Amniotic epithelial cell (primary cell): Measurements from ENCODE around the gene FAM3A.
"Not testable (repeated sequence)": the region's sequence is repeated elsewhere in the genome, so short reads cannot be mapped to it uniquely, and the experiment has no call there.

Experiments
- DNase-seq: peaks from one replicate; pipeline ENCODE4 v3.0.0-alpha.2; 2010; ENCODE audit warnings: low read depth

The FAM3A gene, protein sequence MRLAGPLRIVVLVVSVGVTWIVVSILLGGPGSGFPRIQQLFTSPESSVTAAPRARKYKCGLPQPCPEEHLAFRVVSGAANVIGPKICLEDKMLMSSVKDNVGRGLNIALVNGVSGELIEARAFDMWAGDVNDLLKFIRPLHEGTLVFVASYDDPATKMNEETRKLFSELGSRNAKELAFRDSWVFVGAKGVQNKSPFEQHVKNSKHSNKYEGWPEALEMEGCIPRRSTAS

DNA sequence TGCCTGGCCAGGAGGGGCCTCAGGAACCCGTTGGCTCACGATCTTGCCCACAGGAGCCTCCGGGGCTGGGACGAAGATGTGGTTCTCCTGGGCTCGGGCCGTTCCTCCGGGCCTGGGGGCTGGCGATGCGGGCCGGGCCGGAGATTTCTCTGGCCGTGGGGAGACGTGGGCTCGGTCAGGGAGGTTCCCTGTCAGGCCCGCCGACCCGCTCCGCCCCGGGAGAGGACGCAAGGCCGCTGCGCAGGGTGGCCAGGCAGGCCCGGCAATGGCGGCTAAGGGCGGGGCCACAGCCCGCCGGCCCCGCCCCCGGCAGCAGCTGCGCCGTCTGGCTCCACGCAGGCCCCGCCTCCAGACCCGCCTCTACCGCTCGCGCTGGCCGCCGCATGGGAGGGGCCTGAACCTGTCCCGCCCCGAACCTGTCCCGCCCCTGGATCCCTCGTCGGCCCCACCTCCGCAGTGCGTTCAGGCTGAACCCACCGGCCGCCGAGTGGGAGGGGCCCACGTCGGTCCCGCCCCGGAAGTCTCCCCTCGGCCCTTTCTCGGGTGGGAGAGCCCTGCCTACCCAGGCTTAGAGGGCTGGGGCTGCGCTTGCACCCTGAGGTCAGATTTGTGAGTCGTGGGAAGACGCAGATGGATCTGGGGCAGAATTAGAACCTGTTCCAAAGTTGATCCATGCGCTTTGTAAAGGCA, at the start of gene FAM3A:
Gene FAM3A, minus strand, starts transcription at position 267 of the 690 bp plus-strand sequence. CDS start 460 bp downstream, outside the sequence.
- no peak for DNase-seq

DNA sequence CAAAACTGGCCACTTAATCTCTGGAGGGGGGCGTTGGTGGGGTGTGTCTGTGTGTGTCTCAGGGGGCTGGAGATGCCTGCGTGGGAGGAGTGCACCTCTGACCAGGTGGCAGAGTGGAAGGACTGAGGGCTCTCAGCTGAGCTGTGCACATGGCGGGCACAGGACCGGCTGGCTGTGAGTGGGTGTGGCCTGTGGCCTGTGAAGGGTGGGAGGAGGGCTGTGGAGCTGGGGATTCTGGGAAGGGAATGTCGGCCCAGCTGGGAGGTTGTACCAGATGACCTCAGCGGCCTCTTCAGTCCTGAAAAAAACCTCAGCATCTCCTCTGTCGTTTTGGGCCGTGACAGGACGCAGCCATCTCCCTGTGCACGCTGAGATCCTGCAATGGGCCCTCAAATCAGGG, 46.3 kb upstream of the FAM3A start:
- not testable (repeated sequence) for DNase-seq

DNA sequence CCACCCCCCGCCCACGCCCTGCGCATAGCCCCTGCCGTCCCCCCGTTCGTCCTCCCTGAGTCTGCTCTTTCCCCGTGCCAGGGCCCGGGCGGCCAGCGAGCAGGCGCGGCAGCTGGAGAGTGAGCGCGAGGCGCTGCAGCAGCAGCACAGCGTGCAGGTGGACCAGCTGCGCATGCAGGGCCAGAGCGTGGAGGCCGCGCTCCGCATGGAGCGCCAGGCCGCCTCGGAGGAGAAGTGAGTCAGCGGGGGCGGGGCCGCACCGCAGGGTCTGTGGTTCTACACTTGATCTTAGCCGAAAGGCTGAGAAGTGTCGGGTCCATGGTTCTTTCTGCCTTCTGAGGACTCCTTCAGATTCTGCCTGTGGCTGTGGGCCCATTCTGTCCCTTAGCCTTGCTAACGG, 44.3 kb upstream of the FAM3A start:
- DNase-seq, result not testable (repeated sequence)

DNA sequence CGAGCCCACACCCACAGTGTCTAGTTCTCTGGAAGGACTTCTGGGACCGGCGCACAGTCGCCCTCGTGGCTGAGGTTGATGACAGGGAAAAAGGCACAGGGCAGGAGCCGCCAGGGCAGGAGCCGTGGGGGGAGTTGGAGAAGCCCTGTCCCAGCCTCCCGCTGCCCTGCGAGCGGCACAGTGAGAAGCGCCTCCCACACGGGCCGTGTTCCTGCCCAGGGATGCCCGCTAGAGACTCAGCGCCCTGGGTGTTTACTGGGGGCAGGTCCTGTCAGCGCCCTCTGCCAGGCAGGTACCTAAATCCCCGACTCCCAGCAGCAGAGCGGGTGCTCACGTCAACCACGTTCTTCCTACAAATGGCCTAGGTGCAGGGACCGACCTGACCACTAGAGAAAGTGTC, 42.9 kb upstream of the FAM3A start:
- DNase-seq, result not testable (repeated sequence)

DNA sequence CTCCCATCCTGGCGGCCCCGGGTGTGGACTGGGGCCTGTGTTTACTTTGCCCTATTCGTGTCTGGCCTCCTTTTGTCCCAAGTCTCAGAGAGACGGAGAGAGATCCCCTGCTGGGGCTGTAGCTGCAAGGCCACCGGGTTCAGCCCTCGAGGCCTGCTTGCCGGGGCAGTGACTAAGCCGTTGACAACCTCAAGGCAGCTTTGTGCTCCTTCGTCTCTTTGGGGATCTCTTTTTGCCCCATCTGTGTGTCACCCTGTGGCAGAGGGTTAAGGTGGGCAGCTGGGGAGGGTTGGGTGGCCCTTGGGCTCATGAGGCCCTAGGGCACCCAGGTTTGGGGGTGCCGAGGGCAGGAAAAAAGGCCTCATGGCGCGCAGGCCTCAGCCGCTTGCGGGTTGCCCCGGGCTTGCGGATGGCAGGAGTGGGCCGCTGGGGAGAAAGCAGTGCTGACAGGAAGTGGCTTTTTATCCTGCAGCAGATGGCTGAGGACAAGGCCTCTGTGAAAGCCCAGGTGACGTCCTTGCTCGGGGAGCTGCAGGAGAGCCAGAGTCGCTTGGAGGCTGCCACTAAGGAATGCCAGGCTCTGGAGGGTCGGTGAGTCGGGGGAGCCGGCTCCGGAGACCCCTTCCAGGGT, 42.1 kb upstream of the FAM3A start:
- not testable (repeated sequence) for DNase-seq

DNA sequence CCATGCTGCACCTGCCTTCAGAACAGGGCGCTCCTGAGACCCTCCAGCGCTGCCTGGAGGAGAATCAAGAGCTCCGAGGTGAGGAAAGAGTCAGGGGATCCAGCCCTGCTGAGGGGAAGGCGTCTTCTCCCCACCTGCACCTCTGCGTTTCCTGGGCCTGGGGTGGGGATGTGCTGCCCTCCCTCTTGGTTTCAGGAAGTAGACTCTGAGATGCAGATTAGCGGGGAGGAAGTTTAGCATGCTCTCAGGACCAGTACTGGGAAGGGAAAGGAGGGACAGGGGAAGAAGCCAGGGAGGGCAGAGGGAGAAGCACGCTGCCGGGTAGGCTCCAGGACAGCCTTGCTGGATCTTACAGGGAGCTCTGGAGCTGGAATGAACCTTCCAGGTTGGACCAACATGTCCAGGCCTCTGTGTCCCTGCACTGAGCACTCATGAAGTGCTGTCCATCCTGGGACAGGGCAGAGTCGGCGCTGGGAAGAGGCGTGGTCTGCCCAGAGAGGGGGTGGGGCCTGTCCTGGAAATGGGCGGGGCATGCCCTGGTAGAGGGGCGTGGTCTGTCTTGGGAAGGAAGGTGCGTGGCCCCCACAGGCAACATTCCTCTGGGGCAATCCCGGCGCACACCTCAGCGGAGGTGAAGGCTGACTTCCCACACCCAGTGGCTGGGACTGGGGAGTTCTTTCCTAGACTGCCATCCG, 36.2 kb upstream of the FAM3A start:
- not testable (repeated sequence) for DNase-seq

DNA sequence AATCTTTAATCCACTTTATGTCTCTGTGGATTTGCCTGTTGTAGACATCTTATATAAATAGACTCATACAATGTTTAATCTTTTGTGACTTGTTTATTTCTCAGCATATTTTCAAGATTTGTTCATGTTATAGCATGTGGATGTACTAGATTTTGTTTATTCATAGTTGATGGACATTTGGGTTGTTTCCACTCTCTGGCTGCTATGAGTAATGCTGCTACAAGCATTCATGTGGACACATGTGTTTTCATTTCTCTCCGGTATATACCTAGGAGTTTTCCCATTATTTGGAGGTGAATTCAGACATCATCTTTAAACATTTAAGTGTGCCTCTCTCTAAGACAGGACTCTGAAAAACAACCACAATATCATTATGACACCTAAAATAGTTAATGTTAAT, 33.7 kb upstream of the FAM3A start:
- DNase-seq, result peak; percentile 50

DNA sequence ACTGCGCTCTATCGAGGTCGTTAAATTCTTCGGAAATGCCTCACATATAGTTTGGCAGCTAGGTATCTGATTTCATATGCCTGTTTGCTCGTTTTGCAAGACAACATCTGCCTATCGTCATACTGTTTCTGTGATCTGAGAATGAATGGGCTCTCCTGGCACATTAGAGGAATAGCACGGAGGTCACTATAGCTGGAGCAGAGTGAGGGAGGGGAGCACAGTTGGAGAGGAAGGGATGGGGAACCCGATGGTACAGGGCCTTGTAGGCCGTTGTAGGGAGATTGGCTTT, 31.9 kb upstream of the FAM3A start:
- DNase-seq, result peak; percentile 57

DNA sequence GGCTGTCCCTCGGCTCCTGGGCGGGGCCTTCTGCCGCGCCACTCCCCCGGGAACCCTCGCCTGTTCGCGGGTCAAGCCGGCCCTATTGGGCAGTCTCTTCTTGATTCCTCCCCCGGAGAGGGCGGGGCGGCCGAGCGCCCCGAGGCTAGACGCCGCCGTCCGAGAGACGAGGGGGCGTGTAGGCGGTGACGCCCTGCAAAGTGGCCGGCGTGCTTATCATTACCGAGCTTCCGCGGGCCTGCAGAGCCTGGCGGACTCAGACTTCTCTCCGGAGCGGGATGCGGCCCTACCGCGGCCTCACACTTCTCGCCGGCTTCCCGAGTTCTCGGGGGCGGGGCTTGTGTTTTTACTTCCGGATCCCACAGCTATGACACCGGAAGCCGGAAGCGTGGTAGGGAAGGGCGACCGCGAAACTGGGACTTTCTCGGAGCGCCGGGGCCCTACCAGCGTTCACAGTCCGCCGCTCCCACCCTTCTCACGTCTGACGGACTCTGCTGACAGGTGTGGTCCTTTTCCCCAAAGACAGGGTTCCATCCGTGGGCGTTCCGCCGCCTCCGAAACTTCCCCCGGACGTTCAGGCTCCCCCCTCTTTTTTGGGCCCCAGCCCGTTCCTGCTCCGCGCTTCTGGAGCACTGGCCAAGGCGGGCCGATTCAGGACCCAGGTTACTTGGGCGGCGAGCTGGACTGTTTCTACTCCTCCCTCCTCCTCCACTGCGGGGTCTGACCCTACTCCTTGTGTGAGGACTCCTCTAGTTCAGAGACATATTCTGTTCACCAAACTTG, 31.4 kb upstream of the FAM3A start, which contains the start of gene IKBKG:
Gene IKBKG, plus strand, starts transcription at position 376 of the 783 bp plus-strand sequence. CDS start 4,383 bp downstream, outside the sequence.
- peak; percentile 81 for DNase-seq

DNA sequence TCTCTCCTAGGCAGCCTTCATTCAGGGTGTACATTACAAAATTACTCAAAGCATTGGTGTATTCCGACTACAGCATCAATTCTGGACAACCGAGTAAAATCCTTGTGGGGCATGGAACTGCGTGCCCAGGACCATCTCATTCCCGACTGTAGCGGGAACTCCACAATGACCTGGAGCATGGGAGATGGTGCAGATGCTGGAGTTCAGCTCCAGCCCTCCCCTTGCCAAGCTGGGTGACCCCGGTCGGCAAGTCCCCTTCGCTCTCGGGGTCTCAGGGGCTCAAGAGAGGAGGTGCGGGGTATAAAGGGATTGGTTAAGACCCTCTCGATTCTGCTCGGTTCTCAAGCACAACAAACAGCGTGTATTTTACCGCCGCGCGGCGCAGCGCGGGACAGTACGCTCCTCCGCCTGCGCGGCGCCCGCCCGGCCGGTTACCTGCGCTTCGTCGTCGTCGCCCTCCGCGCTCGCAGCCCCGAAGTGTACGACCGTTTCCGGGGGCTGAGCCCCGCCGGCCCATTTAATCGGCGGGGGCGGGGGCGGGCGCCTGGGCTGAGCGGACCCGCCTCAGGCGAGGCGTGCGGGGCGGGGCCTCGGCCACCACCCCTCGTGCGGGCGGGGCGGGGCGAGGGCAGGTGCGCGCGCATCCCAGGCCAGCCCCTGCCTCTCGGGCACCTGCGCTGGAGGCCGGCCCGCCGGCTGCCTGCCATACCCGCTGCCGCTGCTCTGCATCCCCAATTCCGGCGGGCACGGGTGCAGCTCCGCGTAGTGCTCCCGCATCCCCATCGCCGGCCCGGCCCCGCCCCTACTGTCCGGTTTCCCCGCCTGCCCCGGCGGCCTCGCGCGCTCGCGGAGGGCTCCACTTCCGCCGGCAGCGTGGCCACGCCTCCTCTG, 30.6 kb upstream of the FAM3A start, which contains the start of gene G6PD:
Gene G6PD, minus strand, starts transcription at position 493 of the 891 bp plus-strand sequence. CDS start 691 bp downstream, outside the sequence.
- DNase-seq, result no peak

DNA sequence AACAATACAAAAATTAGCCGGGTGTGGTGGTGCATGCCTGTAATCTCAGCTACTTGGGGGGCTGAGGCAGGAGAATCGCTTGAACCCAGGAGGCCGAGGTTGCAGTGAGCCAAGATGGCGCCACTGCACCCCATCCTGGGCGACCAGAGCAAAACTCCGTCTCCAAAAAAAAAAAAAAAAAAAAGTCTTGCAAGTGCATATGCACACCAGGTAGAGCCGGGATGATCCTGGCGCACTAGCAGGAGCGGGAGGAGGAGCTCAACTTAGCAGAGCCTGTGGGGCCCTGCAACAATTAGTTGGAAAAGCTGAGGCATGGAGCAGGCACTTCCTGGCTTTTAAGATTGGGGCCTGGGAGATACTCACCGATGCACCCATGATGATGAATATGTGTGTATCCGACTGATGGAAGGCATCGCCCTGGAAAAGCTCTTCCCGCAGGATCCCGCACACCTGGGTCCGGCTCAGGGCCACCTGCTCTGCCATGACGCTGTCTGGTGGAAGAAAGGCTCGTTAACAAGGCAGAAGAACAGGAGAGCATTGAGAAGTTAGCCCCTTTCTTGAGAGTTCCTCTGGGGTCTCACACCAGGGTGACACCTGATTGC, 29.7 kb upstream of the FAM3A start:
- DNase-seq, result no peak

DNA sequence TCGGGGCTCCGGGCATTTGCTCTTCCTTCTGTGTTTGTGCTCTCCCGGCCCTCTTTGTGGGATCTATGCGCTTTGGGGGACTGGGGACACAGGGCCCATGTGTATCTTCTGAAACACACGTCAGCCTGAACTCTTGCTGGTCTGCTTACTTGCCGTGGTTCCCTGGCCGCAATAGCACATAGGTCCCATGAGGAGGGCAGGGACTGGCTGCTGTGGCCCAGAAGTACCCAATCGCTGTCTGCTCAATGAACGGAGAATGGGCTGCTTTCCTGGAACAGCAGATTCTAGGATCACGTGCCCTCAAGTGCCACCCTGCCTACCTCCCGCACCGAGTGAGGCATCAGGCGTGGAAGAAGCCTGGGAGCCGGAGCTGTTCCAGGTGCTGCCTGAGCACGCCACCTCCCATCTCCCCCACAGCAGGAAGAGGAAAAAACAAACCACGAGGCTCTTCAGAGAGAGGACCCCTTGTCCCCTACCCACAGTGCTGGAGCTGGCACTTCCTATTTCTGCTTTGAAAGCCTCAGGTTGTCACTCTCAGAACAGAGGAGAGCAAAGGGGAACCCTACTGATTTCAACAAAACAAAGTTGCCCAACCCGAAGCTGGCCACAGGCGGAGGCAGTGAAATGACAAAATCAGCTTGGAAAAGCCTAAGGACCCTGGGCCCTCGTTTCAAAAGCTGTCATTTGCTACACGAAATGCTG, 26.8 kb upstream of the FAM3A start:
- DNase-seq, result no peak

DNA sequence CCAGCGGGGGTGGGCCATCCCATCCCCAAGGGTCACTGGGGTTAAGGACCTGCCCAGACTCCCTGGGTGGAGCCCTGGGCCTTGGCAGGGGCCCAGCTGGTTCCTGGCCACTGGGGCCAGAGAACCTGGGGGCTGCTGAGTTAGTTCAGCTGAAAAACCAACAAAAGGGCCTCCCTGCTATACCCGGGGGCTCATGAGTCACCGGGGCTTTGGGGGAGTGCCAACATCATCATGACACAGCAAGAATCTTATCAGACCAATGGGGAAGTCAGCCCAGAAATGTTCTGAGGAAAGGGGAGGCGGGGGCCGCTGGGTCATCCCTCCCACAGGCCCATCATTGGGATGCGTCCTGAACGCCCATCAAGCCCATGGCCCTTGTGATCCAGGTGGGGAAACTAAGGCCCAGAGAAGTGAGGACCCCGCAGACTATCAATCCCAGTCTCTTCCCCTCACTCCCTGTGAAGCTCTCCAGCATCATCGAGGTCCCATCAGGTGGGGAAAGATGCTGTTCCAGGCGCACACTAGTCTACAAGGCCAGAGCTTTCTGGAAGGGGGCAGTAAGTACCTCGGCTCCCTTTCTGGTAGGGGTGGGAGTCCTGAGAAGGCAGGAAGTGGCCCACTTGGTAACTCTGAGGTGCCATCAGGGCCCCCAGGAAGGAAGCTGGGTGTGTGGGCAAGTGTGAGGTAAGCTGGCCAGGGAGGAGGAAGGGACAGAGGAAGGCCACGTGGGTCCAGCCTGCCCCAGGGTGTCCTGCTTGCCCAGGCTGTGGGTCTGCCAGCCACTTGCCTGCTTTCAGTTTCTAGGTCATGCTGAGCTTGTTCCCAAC, 26.1 kb upstream of the FAM3A start:
- DNase-seq, result peak; percentile 93

DNA sequence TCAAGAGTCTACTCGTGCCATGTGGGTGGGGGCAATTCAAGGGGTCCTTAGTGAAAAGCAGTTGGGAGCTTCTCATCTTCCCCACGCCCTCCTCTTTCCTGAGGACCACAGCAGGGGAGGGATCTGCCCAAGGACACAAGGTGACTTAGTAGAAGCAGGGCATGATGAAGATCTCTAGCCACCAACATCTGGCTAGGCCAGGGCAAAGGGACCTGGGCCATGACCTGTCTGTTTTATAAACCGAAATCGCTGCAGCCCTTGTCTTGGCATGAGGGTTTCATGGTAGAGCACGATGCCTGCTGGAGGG, 25.5 kb upstream of the FAM3A start:
- no peak for DNase-seq

DNA sequence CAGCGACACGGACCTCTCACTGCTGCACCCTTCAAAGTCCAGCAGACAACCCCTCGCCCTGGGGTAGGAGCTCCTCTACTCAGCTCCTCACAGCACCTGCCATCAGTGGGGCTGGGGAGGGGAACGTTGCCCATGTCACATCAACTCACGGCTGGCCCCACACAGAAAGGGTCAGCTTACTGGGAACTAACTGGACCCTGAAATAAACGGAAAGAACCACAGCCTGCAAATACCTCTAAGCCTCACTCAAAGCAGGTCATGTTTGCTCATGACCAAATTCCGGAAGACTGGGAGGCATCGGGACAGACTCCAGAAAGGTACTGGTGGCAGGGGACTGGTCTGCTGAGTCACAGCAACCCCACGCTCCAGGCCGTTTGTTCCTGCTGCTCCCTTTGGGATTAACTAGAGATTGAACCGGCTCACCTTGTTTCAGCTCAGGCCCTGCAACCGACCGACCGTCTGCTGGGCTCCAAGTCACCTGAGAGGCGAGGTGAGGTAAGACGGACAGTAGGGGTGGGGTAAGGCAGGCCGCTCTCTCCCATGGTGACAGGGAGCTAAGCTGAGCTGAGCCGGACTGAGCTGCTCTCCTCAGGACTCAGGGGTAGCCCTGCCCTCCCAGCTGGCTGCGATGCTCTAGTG, 25.0 kb upstream of the FAM3A start:
- DNase-seq, result no peak

DNA sequence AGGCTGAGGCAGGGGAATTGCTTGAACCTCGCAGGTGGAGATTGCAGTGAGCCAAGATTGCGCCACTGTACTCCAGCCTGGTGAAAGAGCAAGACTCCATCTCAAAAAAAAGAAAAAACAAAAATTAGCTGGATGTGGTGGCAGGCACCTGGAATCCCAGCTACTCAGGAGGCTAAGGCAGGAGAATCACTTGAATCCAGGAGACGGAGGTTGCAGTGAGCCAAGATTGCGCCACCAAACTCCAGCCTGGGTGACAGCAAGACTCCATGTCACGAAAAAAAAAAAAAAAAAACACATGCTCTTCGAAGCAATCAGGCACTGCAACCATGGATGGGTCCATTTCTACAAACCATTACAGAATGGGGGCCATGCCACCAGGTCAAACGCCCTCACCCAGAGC, 24.3 kb upstream of the FAM3A start:
- DNase-seq, result not testable (repeated sequence)

DNA sequence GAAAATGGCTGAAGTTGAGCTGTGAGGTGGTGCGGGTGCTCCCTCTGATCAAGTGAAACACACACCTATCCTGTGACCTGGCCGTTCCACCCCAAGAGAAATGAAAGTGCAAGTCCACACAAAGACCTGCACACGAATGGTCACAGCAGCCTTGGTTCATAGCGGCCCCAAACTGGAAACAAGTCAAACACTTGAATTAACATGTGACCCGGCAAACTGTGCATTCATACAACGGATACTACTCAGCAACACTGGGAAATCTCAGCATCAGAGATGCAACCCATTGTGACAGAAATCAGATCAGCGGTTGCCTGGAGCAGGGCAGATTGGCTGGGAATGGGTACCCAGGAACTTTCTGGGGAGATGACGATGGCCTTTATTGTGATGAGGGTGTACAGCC, 23.0 kb upstream of the FAM3A start:
- no peak for DNase-seq

DNA sequence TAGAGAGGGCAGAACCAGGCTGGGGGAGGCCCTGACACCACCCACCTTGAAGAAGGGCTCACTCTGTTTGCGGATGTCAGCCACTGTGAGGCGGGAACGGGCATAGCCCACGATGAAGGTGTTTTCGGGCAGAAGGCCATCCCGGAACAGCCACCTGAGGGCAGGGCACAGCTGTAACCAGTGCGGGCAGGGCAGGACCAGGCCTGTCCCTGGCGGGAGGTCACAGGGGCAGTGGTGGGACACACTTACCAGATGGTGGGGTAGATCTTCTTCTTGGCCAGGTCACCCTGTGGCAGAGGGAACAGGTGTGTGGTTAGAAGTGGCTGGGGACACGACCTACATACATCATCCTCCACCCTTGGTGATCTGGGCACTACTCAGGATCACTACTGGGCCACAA, 19.9 kb upstream of the FAM3A start:
- DNase-seq, result no peak
